MM.1S (cell line): Measurements from ENCODE around the gene RAC3.

Experiments used
- EZH2phosphoT487 ChIP-seq: fragments of 300-600 bp; sonication (generic); IDR thresholded peaks from 2 replicates; pipeline ENCODE4 v1.6.1; 2018; ENCODE audit warnings: antibody characterized with exemption, low read length
- TF ChIP-seq, protein P1 (sequence below): fragments of 300-600 bp; sonication (generic); IDR thresholded peaks from 2 replicates; pipeline ENCODE4 v1.5.1; 2016; ENCODE audit warnings: antibody characterized with exemption, low read length, mixed read lengths

DNA sequence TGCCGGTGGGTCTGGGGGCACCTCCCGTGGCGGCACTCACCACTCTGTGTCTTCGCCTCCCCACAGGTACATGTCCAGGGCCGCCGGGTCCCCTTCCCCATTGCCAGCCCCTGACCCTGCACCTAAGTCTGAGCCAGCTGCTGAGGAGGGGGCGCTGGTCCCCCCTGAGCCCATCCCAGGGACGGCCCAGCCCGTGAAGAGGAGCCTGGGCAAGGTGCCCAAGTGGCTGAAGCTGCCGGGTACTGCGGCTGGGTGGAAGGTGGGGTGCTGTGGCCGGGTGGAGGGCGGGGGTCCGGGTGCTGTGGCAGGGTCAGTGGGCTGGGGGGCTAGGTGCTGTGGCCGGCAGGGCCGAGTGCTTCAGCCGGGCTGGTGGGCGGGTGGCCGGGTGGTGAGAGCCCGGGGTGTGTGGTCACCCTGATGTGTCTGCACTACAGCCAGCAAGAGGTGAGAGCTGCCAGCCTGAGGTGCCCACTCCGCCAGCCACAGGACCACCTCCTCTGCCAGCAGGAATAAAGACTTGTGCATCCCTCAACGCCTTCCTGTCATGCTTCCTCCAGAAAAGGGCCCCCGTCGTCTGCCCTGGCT is 14.5 kb upstream of the RAC3 start:
- TF ChIP-seq, protein P1, sequence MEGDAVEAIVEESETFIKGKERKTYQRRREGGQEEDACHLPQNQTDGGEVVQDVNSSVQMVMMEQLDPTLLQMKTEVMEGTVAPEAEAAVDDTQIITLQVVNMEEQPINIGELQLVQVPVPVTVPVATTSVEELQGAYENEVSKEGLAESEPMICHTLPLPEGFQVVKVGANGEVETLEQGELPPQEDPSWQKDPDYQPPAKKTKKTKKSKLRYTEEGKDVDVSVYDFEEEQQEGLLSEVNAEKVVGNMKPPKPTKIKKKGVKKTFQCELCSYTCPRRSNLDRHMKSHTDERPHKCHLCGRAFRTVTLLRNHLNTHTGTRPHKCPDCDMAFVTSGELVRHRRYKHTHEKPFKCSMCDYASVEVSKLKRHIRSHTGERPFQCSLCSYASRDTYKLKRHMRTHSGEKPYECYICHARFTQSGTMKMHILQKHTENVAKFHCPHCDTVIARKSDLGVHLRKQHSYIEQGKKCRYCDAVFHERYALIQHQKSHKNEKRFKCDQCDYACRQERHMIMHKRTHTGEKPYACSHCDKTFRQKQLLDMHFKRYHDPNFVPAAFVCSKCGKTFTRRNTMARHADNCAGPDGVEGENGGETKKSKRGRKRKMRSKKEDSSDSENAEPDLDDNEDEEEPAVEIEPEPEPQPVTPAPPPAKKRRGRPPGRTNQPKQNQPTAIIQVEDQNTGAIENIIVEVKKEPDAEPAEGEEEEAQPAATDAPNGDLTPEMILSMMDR = no peak
- no peak for TF ChIP-seq EZH2phosphoT487
